CD4-positive, alpha-beta T cell treated with Interleukin-21 for 1 hour (primary cell): ENCODE results near the gene PKM.
A peak's percentile ranks its signal among the peaks of the same experiment; 100 is the strongest.
"Not testable (repeated sequence)": the region's sequence is repeated elsewhere in the genome, so short reads cannot be mapped to it uniquely, and the experiment has no call there.

Experiments
- DNase-seq: peaks from one replicate; pipeline ENCODE4 v3.0.0-alpha.2; 2020

PKM gene

GRCh38 chr15:72175186-72176044, 55.6 kb downstream of the PKM start:
- DNase-seq: no peak

DNA sequence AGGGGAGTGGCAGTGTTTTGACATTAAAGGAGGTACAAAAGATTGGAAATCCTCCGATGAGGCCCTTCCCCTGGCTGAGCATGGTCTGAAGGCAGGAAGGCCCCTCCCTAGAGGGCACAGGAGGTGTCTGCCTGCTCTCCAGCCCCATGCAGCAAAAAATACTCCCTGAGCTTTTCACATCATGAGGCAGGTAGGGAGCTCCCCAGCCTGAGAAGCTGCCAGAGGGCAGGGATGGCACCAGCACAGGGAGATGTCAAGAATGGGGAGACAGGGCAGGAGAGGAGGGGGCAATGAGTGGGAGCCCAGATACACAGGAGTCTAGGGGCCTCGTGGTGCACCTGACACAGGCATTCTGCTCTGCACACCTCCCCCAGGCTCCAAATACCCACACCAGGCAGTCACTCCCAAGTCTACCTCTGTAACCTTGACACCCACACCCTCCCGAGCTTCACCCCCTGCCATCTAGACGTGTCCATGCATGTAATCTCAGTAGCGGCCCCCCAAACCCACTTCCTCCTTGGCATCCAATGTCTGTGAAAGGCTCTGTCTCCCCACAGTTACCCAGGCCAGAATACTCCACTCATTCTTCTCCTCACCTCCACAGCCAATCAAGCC, 56.3 kb downstream of the PKM start:
- no peak for DNase-seq

GRCh38 chr15:72173864-72174550, 57.0 kb downstream of the PKM start:
- DNase-seq: no peak

- no peak for DNase-seq
Measured at GRCh38 chr15:72173401-72173800, 57.6 kb downstream of the PKM start.

- DNase-seq: no peak
Measured at GRCh38 chr15:72172796-72173195, 58.2 kb downstream of the PKM start.

DNA sequence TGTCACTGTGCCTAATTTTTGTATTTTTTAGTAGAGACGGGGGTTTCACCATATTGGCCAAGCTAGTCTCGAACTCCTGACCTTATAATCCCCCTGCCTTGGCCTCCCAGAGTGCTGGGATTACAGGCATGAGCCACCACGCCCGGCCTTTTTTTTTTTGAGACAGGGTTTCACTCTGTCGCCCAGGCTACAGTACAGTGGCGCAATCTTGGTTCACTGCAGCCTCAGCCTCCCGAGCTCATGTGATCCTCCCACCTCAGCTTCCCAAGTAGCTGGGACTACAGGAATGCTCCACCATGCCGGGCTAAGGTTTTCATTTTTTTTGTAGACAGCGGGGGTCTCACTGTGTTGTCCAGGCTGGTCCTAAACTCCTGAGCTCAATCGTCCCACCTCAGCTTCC, 59.0 kb downstream of the PKM start:
- DNase-seq: not testable (repeated sequence)

GRCh38 chr15:72170691-72171090, 60.3 kb downstream of the PKM start:
- no peak for DNase-seq

DNA sequence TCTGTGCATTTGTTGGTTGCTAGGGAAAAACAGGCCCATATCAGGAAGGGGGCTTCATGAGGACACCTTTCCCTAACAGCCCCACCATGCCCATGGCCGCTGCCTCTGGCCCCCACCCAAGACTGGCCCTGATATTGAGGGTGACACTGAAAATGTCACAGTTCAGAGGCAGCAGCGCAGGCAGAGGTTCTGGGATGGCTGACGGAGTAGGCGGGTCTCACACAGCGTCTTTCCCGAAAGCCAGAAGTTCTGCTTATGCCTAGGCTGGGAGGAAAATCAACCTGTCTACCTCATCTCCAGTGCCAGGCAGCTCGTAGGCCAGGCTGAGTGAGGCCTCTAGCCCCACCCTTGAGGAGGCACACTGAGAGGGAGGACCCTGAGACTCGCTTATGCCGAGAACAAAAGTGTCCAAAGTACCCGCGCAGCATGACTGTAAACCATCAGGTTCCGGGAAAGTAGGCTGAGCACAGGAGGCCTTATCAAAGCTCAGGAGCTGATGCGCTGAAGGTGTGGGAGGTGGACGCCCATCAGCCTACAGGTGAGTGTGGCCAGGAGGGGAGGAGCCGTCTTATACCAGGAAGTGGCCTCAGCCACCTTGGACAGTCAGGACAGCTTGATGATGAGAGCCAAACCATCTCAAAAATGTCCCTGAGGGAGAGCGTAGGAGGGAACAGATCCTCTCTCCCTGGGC, 60.9 kb downstream of the PKM start:
- DNase-seq: no peak

- DNase-seq: no peak
Measured at GRCh38 chr15:72169236-72169920, 61.6 kb downstream of the PKM start.

GRCh38 chr15:72168808-72169190, 62.2 kb downstream of the PKM start:
- DNase-seq: no peak

DNA sequence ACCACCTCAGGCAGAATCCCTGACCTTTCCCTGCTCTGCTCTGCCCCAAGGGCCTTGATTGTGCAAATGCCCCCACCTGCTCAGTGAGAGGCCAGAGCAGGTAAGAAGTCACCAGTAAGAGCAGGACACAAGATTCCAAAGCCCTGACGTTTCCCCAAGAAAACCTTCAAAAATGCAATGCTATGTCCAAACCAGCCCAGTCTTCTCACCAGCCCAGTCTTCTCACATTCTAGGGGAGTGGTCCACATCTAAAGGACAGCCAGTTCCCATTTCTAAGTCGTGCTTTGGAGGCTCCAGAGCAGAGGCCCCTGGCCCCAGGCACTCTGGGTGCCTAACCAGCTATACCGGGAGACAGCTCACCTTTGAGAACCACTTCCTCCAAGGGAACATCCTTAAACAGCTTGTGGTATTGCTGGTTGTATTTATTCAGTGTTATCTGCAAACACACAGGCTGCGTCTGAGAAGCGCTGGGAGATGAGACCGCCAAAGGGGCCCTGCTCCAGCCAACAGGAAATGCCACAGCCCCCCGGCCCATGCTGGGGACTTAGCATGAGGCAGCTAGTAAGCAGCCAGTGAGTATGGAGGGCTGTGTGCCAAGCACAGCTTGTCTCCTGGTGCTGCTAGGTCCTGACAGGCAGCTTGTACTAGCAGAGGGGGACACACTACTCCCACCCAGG, 62.7 kb downstream of the PKM start:
- no peak for DNase-seq

DNA sequence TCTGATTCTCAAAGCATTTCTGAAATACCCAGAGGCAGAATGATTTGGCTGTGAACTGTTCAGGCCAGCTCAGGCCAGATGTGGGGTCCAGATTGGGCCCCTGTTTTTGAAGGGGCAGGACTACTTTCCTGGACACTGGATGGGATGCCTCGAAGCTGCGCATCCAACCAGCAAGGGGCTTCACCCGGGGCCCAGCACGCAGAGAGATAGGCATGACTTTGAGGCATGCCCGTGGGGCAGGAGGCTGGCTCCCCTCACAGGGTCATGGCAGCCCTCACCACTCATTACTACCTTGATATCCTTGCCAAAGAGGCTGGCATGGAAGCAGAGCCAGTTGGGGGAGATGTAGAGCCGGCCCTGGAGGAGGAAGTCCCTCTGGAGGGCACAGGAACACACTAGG, 63.5 kb downstream of the PKM start:
- no peak for DNase-seq

DNA sequence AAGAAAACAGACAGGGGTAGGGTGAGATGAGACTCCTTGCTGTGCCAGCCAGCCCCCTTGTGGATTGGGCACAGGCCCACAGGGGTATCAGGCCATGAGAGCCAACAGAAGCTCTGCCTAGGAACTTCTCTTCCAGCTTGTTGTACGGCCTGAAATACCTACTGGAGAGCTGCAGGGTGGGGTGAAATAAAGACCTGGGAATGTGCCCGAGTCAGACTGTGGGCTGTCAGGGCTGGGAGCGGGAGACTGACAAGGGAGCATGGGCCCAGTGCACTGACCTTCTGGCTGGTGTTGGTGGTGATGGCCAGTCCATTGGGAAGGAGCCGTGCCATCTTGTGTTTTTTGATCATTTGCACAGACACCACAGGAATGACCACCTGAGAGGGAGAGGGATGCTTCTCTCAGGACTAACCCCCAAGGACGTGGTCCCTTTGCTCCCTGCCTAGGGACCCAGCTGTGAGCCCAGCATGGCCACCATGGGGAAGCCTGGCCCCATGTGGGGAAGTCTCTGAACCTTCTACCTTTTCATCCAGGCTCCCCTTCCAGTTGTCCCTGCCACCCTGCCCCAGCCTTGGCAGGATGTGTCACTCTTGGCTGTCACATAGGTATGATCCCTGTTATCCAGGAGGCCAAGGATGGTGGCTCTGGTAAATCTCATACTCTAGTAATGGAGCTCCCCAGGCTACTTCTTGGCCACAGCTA, 64.1 kb downstream of the PKM start:
- no peak for DNase-seq

DNA sequence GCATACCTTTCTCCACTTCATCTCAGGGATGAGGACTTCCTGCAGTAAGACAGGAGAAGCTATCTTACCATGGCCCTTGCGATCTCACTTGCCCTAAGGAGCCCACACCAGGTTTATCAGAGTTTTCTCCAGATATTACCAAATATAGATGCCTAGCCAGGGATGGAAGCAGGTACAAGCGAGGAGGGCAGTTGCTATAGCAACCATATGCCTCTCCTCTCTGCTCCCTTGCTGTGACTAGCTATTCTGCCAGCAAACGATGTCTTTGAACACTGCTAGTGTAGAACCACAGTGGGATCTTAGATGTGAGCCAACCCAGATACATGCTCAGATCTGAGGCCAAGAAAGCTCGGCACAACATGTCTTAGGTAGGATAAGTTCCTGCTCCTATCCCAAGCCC, 67.3 kb downstream of the PKM start:
- DNase-seq: no peak

GRCh38 chr15:72162569-72162968, 68.4 kb downstream of the PKM start:
- no peak for DNase-seq

DNA sequence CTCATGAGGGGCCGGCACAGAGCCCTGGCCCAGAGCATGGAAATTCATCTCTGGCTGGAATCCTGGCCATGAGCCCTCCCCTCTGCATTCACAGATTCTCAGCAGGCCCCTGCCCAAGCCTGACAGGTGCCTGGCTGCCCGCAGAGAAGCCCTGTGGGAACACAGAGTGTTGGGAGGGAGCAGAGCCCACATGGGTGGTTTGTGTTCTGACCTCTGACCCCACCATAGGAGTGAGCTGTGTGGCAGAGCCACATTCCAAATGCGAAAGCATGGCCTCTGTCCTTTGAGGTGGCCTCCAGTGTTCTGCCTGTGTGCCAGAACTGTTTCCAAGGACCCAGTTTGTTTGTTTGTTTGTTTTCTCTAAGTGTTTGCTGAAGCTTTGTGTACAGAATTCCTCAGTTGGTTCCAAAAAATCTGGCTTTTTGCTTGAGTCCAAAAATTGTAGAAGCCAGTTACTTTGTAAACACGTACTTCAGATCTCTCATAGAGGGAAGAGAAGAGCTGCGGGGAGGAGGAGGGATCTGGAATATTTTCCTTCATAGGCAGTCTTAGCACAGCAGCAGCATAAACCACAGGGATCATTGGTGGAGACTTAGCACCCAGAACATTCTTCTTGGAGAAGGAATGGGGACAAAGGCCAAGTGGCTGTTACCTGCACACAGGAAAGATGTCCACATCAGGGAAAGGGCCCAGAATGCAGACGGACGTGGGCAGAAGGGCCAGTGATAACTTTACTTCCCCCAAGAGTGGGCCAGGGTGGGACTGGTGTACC, 69.4 kb downstream of the PKM start:
- no peak for DNase-seq

DNA sequence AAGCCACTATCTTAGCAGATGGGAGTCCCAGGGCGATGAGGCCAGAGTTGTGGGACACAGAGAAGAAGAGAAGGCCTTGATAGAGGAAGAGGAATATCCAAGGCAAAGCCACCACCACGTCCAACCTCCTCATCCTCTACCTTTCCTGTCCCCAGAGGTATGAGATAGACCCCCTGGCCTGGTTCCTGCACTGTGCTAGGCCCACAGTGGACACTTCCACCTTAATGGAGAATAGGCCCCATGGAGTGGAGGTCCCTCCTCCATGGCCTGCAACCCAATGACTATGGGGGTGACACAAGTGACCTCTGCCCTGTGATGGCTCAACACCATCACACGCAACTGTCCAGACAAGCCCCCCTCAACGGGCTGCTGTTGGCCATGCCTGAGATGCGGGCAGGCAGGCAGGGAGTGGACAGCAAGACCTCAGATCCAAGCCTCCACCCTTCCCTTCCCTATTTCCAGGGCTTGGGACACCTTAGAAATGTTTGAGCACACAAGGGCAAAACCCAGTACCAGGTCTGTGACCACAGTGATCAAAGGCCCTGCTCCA, 70.2 kb downstream of the PKM start:
- no peak for DNase-seq

DNA sequence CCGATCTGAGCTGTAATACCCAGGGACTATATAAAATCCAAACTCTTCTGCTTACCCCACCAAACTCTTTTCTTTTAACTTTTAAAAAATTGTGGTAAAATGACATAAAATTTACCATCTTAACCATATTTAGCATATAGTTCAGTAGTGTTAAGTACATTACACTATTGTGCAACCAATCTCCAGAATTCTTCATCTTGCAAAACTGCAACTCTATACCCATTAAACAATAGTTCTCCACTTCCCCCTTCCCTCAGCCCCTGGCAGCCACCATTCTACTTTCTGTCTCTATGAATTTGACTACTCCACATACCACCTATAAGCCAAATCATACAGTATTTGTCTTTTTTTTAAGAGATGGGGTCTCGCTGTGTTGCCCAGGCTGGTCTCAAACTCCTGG, 74.1 kb downstream of the PKM start:
- DNase-seq: no peak

- DNase-seq: peak; percentile 79
Measured at GRCh38 chr15:72155635-72156616, 75.1 kb downstream of the PKM start.
